Ovary (tissue), 9 donors: ENCODE results near the gene BGN. TPM values are rescaled to one million over a fixed set of nuclear protein-coding genes. Genes with fewer than 3 reads are reported as not detected.

Experiments
- DNase-seq, 5 donors: peaks; one replicate each; pipeline ENCODE4 v3.0.0-alpha.2; 2019 to 2020
- H3K27ac ChIP-seq, 2 donors: fragments of 200-600 bp; one replicate each; pipeline versions ENCODE4 v1.5.1 to v1.8.0; 2019 to 2022
- H3K27me3 ChIP-seq: fragments of 200-600 bp; one replicate; pipeline ENCODE4 v1.8.0; 2022
- H3K36me3 ChIP-seq: fragments of 200-600 bp; sonication (generic); one replicate; pipeline ENCODE4 v1.5.1; 2019
- H3K4me1 ChIP-seq: one replicate; pipeline ENCODE4 v1.8.1; 2013; ENCODE audit warnings: mild to moderate bottlenecking, moderate library complexity; ENCODE audit not compliant: insufficient read depth
- H3K4me3 ChIP-seq: fragments of 200-600 bp; sonication (generic); one replicate; pipeline ENCODE4 v1.5.1; 2017
- H3K9me3 ChIP-seq, 2 donors: fragments of 200-600 bp in 1 of 2; sonication (generic) in 1 of 2; one replicate each; pipeline versions ENCODE4 v1.5.1 to v1.8.1; 2013 to 2019; ENCODE audit warnings: mild to moderate bottlenecking in 1 of 2, moderate library complexity in 1 of 2
- CTCF ChIP-seq, 3 donors: fragments of 450-650 bp in 2 of 3; fragments of 200-600 bp in 1 of 3; IDR thresholded peaks; one replicate each; pipeline versions ENCODE4 v1.5.1 to v1.8.0; 2016 to 2022; ENCODE audit warnings: antibody characterized with exemption in 3 of 3, mild to moderate bottlenecking in 1 of 3
- EP300 ChIP-seq: sonication (generic); formaldehyde crosslinking; IDR thresholded peaks from one replicate; pipeline ENCODE4 v1.6.1; 2017; ENCODE audit warnings: antibody characterized with exemption
- POLR2A ChIP-seq: fragments of 450-650 bp; IDR thresholded peaks from one replicate; pipeline ENCODE4 v1.6.1; 2017; ENCODE audit warnings: antibody characterized with exemption, mild to moderate bottlenecking, moderate library complexity
- WGBS, 3 donors: extraction: QIAGEN DNeasy Blood & Tissue Kit in 1 of 3; methylation state at CpG; one replicate each; pipeline versions ENCODE4 v1.1.5 to v1.1.7; 2013 to 2017; 5-methylcytosine and 5-hydroxymethylcytosine counted together
- intact Hi-C, 4 donors: fragments of 100-400 bp; cut with DNase I; formaldehyde crosslinking; loops; one replicate each; pipeline versions ENCODE4 v1.11.0 to v1.15.1; 2022 to 2023
- polyA plus RNA-seq, 2 donors: library from polyadenylated mRNA; stranded (reverse); fragments of 200-250 nt in 1 of 2; fragments of 350-450 nt in 1 of 2; fragmentation: Illumina TruSeq in 1 of 2; extraction: RNeasy Lipid Tissue Mini Kit (QIAGEN cat#74804) in 1 of 2; gene quantifications; one replicate each; pipeline ENCODE4 v1.2.3, GENCODE V29; 2013 to 2014
- total RNA-seq, 7 donors: library from RNA; depleted of rRNA in 2 of 7; stranded (reverse); fragments of >200 nt in 2 of 7; fragmentation: NEBNext Ultra II Directional in 3 of 7; extraction: Animal tissue kit (Norgen Biotek cat#: 25700) in 3 of 7; gene quantifications; one replicate each; pipeline versions ENCODE4 v1.1.0 to v1.2.4, GENCODE V29; 2016 to 2023
- donor health status: DM: no; HTN: no; CAD: no; lungs with moderate emphysema.
- donor health status: DM: no; HTN: no; CAD: no.
- donor health status: Bipolar disorder and iron deficiency.
- donor health status: DM: yes; HTN: yes; CAD: no.
- donor health status: DM: no; HTN: no; CAD: no.
- donor health status: DM: yes; HTN: yes; CAD: no.

The BGN gene
- total and polyA plus RNA-seq, 9 donors = 10.0 to 81.7 (median 48.5) TPM

GRCh38 chrX:153449368-153450113 is 45.2 kb upstream of the BGN start:
- intact Hi-C loops = no loop called here
- H3K27me3 ChIP-seq = no peaks in the 10 kb centered on the region
- H3K9me3 ChIP-seq = no peaks in the 10 kb centered on the region
- no peak overlapping the region for H3K27ac ChIP-seq
- H3K4me1 ChIP-seq = no peaks in the 10 kb centered on the region
- no peaks in the 10 kb centered on the region for H3K36me3 ChIP-seq
- TF ChIP-seq POLR2A (no peak), CTCF (IDR thresholded peaks at IDR 0.05) (no peak), EP300 (no peak)
- WGBS, 3 donors = 76 to 84% (median 77%) methylated on average over 15 of the region's 15 CpGs
- peak in 1 of 5 donors; percentile 11 for DNase-seq
- no peak overlapping the region for H3K4me3 ChIP-seq

- no peaks in the 10 kb centered on the region for H3K36me3 ChIP-seq
- no peak overlapping the region for H3K27ac ChIP-seq
- DNase-seq = peak in 1 of 5 donors; percentile 7
- H3K9me3 ChIP-seq = no peaks in the 10 kb centered on the region
- WGBS, 3 donors = 86 to 89% (median 86%) methylated on average over 25 to 26 of the region's 26 CpGs
- H3K27me3 ChIP-seq = no peaks in the 10 kb centered on the region
- H3K4me3 ChIP-seq = no peak overlapping the region
- H3K4me1 ChIP-seq = no peaks in the 10 kb centered on the region
- no peak for TF ChIP-seq POLR2A
- no peak for TF ChIP-seq CTCF (IDR thresholded peaks at IDR 0.05)
- TF ChIP-seq EP300 = no peak
- intact Hi-C loops = no loop called here
Measured at GRCh38 chrX:153450114-153450948, 44.4 kb upstream of the BGN start.

- H3K9me3 ChIP-seq = no peaks in the 10 kb centered on the region
- peak in 2 of 5 donors; percentile 11 to 12 for DNase-seq
- no peaks in the 10 kb centered on the region for H3K36me3 ChIP-seq
- H3K4me3 ChIP-seq = no peak overlapping the region
- 83 to 85% (median 85%) methylated on average over 8 of the region's 8 CpGs for WGBS, 3 donors
- intact Hi-C loops = no loop called here
- no peak for TF ChIP-seq EP300
- H3K27ac ChIP-seq = no peak overlapping the region
- no peaks in the 10 kb centered on the region for H3K27me3 ChIP-seq
- H3K4me1 ChIP-seq = no peaks in the 10 kb centered on the region
Measured at GRCh38 chrX:153450949-153451277, 43.9 kb upstream of the BGN start.

- H3K27ac ChIP-seq = no peak overlapping the region
- no peak for DNase-seq
- H3K4me1 ChIP-seq = no peaks in the 10 kb centered on the region
- H3K36me3 ChIP-seq = no peaks in the 10 kb centered on the region
- no peak overlapping the region for H3K4me3 ChIP-seq
- H3K27me3 ChIP-seq = no peaks in the 10 kb centered on the region
- WGBS, 3 donors = 89 to 94% (median 92%) methylated on average over 16 of the region's 16 CpGs
- H3K9me3 ChIP-seq = no peaks in the 10 kb centered on the region
- intact Hi-C loops = no loop called here
- TF ChIP-seq POLR2A (no peak), CTCF (IDR thresholded peaks at IDR 0.05) (no peak), EP300 (no peak)
Measured at GRCh38 chrX:153454901-153455550, 39.8 kb upstream of the BGN start.
